ENCODE results near the gene VPS37B. TPM values are rescaled to one million over a fixed set of nuclear protein-coding genes. Genes with fewer than 3 reads are reported as not detected.

Gene VPS37B
- polyA plus RNA-seq, 1 experiment, result 18.1 TPM

GRCh38 chr12:122827258-122827657, 68.7 kb downstream of the VPS37B start:
- TF ChIP-seq, protein P1, sequence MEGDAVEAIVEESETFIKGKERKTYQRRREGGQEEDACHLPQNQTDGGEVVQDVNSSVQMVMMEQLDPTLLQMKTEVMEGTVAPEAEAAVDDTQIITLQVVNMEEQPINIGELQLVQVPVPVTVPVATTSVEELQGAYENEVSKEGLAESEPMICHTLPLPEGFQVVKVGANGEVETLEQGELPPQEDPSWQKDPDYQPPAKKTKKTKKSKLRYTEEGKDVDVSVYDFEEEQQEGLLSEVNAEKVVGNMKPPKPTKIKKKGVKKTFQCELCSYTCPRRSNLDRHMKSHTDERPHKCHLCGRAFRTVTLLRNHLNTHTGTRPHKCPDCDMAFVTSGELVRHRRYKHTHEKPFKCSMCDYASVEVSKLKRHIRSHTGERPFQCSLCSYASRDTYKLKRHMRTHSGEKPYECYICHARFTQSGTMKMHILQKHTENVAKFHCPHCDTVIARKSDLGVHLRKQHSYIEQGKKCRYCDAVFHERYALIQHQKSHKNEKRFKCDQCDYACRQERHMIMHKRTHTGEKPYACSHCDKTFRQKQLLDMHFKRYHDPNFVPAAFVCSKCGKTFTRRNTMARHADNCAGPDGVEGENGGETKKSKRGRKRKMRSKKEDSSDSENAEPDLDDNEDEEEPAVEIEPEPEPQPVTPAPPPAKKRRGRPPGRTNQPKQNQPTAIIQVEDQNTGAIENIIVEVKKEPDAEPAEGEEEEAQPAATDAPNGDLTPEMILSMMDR (IDR thresholded peaks at IDR 0.05; ENCODE audit: insufficient read depth, low read depth, low read length), result no peak
- ChIA-PET POLR2A (no interaction called here), CTCF (interaction anchor here (1.6 kb wide), 1 partner anchor 33 kb away, joined by 3 read pairs; no protein-coding TSS in a partner anchor)
- no peaks in the 10 kb centered on the region for H3K36me3 ChIP-seq (ENCODE audit: control insufficient read depth, insufficient read depth, low read length)
- no peak overlapping the region for H3K4me3 ChIP-seq (ENCODE audit: low read depth, low read length)
- DNase-seq (ENCODE audit: low read depth), result no peak
- H3K27me3 ChIP-seq (ENCODE audit: control insufficient read depth, insufficient read depth, low read length), result no peaks in the 10 kb centered on the region

DNA sequence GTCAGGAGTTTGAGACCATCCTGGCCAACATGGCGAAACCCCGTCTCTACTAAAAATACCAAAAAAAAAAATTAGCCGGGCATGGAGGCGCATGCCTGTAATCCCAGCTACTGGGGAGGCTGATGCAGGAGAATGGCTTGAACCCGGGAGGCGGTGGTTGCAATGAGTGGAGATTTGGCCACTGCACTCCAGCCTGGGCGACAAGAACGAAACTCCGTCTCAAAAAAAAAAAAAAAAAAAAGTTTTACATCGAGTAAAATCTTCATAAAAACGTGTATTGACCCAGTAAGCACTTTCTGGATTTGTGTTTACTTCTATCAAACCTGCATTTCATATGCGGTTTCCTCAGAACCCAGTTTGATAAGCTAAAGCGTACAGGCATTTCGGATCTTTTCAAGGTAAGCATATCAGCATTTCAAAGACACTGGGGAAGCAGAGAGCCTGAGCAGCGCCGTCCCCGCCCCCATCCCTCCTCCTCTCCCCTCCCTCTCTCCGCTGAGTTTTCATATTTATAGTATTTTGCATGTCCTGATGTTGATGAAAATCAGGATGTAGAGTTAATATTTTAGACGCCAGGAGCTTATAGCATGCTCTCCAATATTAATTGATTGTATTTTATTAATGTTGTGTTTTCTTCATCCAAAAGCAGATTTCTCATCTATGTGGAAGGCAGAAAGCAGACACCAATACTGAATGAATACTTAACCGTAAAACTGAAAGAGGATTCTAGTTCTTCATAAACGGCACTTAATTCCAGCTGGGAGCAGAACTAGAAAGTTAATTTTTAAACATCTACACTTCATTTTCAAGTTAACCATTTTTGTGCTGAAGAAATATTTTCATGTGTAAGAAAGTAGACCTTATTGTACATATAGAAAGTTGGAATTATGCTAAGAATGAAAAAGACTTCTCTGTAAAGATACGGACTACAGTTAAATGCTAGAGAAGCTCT, 69.9 kb downstream of the VPS37B start:
- no peaks in the 10 kb centered on the region for H3K27me3 ChIP-seq (ENCODE audit: control insufficient read depth, insufficient read depth, low read length)
- TF ChIP-seq, protein P1 (IDR thresholded peaks at IDR 0.05; ENCODE audit: insufficient read depth, low read depth, low read length), result no peak
- peak overlapping the region; percentile 32 for H3K4me3 ChIP-seq (ENCODE audit: low read depth, low read length)
- no peaks in the 10 kb centered on the region for H3K36me3 ChIP-seq (ENCODE audit: control insufficient read depth, insufficient read depth, low read length)
- DNase-seq (ENCODE audit: low read depth), result no peak
- ChIA-PET POLR2A (no interaction called here), CTCF (interaction anchor here (0.6 to 1.1 kb wide), 3 partner anchors 9 to 542 kb away, joined by 3 read pairs; no protein-coding TSS in a partner anchor)

DNA sequence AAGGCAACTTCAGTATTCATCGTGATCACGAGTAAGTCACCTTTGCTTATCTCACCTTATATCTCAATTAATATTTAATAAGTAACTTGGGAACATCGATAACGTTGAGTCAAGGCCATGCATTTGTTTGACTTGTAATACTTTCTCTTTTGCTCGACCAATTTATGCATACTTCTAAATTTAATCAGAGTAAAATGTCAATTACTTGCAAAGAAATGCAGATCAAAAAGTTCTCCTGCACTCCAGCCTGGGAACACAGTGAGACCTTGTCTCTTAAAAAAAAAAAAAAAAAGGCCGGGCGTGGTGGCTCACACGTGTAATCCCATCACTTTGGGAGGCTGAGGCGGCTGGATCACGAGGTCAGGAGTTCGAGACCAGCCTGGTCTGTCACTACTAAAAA, 72.5 kb downstream of the VPS37B start:
- H3K4me3 ChIP-seq (ENCODE audit: low read depth, low read length), result no peak overlapping the region
- TF ChIP-seq, protein P1 (IDR thresholded peaks at IDR 0.05; ENCODE audit: insufficient read depth, low read depth, low read length), result no peak
- DNase-seq (ENCODE audit: low read depth), result no peak
- H3K36me3 ChIP-seq (ENCODE audit: control insufficient read depth, insufficient read depth, low read length), result no peaks in the 10 kb centered on the region
- H3K27me3 ChIP-seq (ENCODE audit: control insufficient read depth, insufficient read depth, low read length), result peaks cover 2% of the 10 kb centered on the region; the same call in 1 of the 2 replicates
- CTCF ChIA-PET, result interaction anchor here (0.6 to 1.7 kb wide), 2 partner anchors 11 to 252 kb away, joined by 3 to 4 read pairs; no protein-coding TSS in a partner anchor
- POLR2A ChIA-PET, result no interaction called here

- ChIA-PET CTCF (no interaction called here), POLR2A (no interaction called here)
- Histone ChIP-seq H3K36me3 (ENCODE audit: control insufficient read depth, insufficient read depth, low read length) (no peaks in the 10 kb centered on the region), H3K27me3 (ENCODE audit: control insufficient read depth, insufficient read depth, low read length) (peaks cover 2% of the 10 kb centered on the region; the same call in 1 of the 2 replicates), H3K4me3 (ENCODE audit: low read depth, low read length) (no peak overlapping the region)
- no peak for DNase-seq (ENCODE audit: low read depth)
- TF ChIP-seq, protein P1 (IDR thresholded peaks at IDR 0.05; ENCODE audit: insufficient read depth, low read depth, low read length), result no peak
Observed at GRCh38 chr12:122820838-122821271, 75.1 kb downstream of the VPS37B start.

- ChIA-PET CTCF (no interaction called here), POLR2A (no interaction called here)
- TF ChIP-seq, protein P1 (IDR thresholded peaks at IDR 0.05; ENCODE audit: insufficient read depth, low read depth, low read length), result no peak
- H3K4me3 ChIP-seq (ENCODE audit: low read depth, low read length), result no peak overlapping the region
- no peaks in the 10 kb centered on the region for H3K36me3 ChIP-seq (ENCODE audit: control insufficient read depth, insufficient read depth, low read length)
- H3K27me3 ChIP-seq (ENCODE audit: control insufficient read depth, insufficient read depth, low read length), result peaks cover 2% of the 10 kb centered on the region; the same call in 1 of the 2 replicates
- DNase-seq (ENCODE audit: low read depth), result no peak
Observed at GRCh38 chr12:122820138-122820537, 75.8 kb downstream of the VPS37B start.
